GM18868 (cell line): ENCODE results near the gene AQP9.
"Not testable (repeated sequence)": the region's sequence is repeated elsewhere in the genome, so short reads cannot be mapped to it uniquely, and the experiment has no call there.

ENCODE experiments used
- ATAC-seq: cut with Tn5 transposase; IDR thresholded peaks from one replicate; pipeline ENCODE4 v1.9.1; 2021; ENCODE audit warnings: mild to moderate bottlenecking, moderate library complexity; ENCODE audit not compliant: unreplicated experiment

Gene AQP9

DNA sequence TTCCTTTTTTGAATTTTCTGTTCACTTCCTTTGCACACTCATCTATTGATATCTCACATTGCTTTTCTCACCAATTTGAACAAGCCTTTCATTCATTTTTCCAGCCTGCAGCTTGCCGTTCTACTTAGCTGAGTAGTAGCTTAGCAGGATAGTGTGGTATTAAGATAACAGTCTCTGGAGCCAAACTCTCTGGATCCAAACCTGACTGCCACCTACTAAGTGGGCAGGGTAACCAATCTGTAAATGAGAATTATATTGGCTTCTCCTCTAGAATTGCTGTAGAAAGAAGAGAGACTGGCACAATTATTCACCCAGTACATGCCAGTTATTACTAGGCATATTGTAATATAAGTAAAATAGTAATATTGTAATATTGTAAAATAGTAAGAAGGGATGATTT, 40.5 kb downstream of the AQP9 start:
- no peak for ATAC-seq

DNA sequence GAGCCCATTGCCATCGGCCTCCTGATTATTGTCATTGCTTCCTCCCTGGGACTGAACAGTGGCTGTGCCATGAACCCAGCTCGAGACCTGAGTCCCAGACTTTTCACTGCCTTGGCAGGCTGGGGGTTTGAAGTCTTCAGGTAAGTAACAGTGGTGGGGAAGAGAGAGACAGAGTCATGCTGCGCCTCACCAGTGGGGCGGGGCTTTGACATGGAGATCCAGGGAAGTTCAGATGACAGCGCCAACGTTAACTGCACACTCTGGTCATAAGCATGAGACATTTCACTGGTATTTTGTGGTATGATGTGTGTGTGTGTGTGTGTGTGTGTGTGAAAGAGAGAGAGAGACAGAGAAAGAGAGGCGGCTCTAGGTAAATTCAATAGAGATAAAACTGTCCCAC, 41.0 kb downstream of the AQP9 start:
- no peak for ATAC-seq

DNA sequence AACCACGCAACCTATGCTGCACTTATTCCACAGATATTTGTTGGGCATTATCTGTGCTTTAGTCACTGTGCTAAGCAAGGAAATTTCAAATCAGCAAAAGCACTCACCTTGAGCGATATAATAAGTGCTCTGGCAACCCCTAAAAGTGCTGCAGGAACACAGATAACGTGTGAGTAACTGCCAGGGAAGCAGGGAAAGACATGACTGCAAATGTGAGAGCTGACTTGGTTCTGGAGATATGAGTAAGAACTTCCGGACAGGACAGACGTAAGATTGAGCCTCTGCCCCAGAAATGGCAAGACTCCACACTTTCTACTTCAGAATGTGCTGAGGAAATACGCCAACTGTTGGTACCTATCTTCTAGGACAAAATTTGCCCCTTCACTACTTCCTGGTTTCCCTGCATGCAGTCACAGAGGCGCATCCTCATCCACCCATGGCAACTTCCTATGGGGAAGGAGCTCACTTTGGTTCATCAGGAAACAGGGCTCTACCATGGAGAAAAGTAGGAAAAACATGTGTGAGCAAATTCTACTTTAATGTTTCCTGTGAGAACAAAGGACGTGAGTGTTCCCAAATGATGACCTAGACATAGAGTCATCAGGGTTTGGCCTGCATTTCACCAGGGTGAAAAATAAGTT, 41.7 kb downstream of the AQP9 start:
- ATAC-seq, result no peak

DNA sequence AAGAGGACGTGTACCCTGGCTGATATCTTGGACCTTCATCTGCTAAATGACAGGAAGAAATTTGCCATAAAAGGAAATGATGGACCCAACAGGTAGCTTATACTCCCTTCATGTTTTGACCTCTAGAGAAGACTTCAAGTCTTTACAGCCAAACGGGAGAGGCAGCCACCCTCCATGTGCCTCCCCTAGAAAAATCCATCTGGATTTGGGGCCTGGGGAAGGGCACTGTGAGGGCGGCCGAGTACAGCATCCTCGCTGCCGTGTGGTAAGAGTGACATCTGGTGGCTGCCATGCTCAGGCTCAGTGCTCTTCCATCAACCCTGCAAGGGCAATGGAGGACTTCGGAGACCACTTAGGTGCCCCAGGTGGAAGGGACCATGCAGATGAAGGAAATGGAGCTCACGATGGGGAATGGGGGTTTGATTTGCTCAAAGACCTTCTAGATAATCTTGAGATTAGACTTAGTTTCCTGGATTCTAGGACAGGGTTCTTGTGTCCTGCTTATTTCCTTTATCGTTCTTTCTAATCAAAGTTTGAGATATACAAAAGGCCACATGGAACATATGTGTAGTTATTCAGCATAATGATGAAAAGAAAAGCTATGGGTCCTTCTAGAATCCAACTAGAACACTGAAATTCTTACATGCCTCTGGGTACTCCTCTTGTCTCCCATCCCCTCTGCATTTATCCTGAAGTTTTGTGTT, 44.4 kb downstream of the AQP9 start:
- ATAC-seq, result no peak

DNA sequence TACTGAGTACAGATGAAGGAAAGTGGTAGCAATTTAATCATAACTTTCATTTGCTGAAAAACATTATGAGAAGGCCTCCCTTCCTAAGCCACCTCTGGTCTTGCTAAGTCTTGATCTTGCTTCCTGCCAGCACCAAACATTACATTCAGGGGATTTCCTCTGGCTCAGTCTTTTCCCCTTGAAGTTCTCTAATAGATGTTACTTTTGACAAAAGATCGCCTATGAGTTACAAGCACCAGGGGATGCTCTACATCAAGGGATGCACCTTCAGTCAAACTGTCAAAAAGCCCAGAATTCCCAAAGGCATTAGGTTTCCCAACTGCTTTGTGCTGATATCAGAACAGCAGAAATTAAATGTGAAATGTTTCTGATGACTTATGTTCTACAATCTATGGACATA, 47.3 kb downstream of the AQP9 start:
- ATAC-seq, result no peak

DNA sequence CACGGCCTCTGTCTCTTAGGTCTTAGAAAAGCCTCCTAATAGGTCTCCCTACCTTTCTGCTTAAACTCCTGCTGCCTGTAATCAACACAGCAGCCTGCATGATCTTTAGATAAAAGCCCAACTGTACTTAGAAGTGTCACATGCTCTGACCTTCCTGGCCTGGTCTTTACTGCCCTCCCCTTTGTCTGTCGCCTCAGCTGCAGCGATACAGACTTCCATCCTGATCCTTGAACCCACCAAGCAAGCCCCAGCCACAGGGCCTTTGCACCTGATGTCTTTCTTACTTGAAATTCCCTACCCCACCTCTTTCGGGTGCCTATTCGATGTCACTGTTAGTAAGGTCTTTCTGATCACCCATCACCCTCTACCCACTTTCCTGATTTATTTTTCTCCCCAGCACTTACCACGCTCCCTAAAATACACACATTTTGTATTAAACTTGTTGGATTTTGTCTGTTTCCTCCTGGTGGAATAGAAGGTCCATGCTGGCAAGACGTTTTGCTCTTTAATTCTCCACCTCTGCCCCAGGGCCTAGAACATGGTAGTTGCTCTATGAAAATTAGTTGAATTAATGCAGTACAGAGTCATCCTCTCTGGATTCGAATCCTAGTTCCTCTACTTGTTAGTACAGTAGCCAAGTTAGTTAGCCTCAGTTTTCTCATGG, 51.1 kb downstream of the AQP9 start:
- ATAC-seq, result no peak

DNA sequence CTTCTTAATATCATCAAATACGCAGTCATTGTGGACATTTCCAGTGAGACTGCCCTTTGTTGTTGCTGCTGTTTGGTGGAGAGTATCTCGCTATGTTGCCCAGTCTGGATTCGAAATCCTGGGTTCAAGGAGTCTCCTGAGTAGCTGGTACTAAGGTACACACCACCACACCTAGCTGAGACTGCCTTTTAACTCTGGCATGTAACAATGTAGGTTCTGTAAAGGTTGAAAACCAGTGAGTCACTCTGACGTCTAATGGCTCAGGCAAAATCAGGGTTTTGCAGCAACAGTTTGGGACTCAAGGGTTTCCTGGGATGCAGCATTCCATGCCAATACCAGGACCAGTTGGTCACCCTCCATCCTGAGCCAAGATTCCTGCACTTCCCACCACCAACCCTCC, 52.2 kb downstream of the AQP9 start:
- no peak for ATAC-seq

DNA sequence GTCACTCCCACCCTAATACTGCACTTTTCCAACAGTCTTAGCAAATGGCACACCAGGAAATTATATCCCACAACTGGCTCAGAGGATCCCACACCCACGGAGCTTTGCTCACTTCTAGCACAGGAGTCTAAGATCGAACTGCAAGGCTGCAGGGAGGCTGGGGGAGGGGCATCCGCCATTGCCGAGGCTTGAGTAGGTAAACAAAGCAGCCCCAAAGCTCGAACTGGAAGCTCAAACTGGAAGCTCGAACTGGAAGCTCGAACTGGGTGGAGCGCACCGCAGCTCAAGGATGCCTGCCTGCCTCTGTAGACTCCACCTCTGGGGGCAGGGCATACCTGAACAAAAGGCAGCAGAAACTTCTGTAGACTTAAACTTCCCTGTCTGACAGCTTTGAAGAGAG, 55.5 kb downstream of the AQP9 start:
- ATAC-seq, result not testable (repeated sequence)

DNA sequence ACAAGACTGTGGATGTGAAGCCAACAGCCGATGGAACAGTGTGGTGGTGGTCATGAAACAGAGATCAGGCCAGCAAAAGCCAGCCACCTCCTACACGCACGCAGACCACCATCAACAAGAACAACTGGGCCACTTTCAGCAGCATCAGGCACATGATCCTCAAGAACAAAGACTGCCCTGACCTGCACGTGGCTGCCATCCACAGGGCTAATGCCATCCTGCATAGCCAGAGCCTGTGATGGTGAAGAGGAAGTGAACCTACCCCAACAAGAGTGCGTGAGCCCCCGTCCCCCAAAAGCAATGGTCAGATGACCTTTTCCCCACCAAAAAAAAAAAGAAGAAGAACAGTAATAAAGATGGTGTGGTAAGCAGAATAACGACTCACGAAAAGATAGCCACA, 62.6 kb downstream of the AQP9 start:
- no peak for ATAC-seq

DNA sequence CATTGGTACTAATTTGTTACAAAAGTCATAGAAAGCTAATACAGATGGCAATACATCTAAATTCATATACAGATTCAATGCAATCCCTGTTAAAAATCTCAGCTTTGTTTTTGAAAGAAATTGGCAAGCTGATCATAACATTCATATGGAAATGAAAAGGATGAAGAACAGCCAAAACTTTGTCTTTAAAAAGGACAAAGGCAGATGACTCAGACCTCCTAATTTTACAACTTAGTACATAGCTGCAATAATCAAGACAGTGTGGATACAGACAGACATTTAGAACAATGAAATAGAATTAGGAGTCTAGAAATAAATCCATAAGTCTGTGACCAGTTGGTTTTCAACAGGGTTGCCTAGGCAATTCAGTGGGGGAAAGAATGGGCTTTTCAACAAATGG, 63.3 kb downstream of the AQP9 start:
- ATAC-seq, result no peak

DNA sequence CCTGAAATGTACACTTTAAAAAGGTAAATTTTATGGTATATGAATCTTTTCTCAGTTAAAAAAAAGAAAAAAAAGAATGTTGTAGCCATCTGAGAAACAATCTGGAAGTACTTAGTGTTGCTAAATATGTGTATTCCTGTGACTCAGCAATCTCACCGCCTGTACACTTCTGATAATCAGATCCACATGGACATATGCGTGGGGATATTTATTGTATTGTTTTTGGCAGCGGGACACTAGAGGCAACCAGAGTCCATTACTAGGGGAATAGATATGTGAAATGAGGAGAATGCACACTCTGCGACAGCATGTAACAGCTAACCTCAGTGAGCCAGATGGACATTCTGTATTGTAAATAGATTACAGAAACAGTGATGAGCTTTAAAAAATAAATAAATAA, 65.4 kb downstream of the AQP9 start:
- no peak for ATAC-seq

DNA sequence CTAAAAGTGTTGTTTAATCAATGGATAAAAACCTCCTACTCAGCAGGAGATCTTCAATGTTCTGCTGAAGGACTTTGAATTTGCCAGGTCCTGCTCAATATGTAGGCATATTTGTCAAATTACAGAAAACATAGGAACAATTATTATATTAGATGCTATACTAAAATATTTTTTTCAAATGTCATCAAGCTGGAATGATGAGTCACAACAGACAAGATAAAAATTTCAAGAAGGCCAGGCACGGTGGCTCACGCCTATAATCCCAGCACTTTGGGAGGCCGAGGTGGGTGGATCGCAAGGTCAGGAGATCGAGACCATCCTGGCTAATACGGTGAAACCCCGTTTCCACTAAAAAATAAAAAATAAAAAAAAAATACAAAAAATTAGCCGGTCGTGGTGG, 68.0 kb downstream of the AQP9 start:
- ATAC-seq, result no peak

DNA sequence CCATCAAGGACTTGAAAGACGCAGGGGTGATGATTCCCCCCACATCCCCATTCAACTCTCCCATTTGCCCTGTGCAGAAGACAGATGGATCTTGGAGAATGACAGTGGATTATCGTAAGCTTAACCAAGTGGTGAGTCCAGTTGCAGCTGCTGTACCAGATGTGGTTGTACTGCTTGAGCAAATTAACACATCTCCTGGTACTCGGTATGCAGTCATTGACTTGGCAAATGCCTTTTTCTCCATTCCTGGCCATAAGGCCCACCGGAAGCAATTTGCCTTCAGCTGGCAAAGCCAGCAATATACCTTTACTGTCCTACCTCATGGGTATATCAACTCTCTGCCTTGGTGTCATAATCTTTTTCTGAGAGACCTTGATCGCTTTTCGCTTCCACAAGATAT, 70.0 kb downstream of the AQP9 start:
- ATAC-seq, result not testable (repeated sequence)

DNA sequence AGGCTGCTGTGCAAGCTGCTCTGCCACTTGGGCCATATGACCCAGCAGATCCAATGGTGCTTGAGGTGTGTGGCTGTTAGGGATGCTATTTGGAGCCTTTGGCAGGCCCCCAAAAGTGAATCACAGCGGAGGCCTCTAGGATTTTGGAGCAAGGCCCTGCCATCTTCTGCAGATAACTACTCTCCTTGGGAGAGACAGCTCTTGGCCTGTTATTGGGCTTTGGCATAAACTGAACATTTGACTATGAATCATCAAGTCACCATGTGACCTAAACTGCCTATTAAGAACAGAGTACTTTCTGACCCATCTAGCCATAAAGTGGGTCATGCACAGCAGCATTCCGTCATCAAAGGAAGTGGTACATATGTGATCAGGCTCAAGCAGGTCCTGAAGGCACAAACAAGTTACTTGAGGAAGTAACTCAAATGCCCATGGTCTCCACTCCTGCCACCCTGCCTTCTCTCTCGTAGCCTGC, 70.9 kb downstream of the AQP9 start:
- not testable (repeated sequence) for ATAC-seq

DNA sequence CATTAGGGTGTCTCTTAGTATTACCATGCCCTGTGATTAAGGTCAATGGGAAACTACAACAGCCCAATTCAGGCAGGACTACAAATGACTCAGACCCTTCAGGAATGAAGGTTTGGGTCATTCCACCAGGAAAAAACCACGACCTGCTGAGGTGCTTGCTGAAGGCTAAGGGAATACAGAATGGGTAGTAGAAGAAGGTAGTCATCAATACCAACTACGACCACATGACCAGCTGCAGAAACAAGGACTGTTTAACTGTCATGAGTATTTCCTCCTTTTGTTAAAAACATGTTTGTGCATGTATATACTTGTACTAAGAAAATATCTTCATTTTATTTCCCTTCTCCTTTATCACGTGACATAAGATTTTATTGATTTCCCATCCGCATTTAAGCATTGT, 71.8 kb downstream of the AQP9 start:
- ATAC-seq, result not testable (repeated sequence)

DNA sequence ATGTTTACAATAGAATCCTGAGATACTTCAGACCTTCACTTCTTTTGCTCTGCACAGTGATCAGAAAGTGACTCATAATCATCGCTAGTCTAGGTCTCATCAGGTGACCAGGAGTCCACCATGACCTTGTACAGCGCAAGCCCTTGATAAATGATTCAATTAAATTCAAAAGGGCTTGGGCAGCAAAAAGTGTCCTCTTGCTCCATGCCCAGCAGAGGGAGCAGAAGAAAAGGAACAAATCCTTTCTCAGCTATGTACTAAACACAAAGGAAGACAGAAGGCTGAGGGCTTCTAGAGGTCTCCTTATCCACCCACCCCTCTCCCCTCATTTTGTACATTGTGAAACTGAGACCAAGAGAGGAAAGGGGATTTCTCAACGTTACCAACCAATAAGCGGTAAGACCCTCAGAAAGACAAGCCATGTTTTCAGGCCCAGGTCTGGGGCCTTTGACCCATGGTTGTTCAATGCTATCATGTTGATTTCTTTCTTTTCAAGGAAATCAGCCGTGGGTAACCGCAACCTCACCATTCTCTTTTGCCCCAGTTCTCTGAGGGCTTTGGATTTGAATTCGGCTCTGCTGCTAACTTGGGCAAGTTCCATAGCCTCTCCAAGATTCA, 74.8 kb downstream of the AQP9 start:
- no peak for ATAC-seq

DNA sequence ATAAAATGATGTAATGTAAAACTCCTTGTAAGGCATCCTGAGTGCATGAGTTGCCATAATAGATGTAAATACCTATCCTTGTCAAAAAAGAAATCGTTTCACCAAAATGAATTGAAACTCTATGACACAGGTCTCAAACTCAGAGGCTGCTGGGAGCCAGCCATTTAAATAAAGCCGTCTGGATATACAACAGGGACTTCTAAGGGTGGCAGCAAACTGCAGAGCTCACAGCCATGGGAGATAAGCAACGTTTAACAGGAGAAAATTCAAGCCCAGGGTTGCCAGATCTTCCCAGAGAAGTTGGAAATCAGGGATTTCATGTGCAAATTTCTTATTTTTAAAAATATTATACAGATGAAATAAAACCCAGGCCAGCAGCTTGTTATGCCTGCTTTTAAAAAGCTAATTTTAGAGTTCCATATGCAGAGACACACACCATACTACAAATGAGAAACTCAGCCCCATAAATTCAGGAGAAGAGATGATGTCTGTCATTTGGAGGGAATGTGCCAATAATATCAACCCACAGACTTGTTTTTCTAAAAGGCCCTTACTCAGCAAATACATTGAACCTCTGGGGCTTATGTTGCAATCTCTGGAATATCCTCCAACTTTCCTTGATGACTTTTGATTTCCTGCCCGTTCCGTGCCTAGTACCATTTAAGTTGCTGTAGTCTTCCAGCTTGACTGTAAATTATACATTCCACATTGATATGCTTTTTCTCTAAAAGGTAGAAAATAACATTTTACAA, 75.6 kb downstream of the AQP9 start:
- no peak for ATAC-seq

DNA sequence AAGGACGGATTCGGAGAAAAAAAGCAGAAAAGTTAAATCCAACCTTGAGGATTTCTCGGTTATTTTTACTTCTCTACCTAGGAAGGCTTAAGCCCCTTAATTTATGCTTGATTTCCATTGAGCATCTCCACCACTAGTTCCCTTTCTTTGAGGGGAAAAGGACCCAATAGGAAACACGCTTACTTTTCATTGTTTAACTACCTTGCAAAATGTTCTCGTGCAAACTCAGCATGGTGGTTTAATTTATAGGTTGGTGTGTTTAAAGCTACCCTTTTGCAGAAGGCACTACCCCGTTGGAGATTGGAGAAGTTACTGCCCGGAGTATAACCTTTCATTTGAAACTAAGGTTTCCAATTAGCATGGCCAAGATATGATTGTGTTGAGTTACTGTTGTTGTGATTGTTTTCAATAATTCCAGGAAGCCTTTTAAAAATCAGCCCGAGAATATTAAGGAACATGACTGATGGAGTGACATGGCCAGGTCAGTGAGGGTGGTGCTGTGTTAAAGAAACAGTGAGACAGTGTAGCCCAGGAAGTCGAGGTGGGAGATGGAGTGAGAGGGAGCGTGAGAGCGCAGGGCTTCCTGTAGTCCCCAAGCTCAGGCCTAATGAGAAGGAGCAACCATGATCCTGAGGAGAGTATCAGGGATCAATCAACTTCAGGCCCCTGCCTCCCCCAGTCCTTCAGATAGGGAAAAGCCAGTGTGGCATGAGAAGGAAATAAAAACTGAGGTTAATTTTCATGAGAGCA, 76.6 kb downstream of the AQP9 start:
- ATAC-seq, result no peak

DNA sequence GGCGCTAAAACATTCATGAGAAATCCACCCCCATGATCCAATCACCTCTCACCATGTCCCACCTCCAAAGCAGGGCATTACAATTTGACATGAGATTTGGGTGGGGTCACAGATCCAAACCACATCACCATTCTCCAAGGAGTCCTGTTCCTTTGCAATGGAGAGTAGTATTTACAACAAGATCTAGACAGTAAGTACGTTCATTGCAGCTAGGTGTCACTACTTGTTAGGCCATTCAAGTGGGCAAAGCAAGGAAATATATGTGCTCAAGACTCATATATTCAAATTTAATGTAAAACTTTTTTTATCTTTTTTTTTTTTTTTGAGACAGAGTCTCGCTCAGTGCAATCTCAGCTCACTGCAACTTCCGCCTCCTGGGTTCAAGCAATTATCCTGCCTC, 79.3 kb downstream of the AQP9 start:
- no peak for ATAC-seq

DNA sequence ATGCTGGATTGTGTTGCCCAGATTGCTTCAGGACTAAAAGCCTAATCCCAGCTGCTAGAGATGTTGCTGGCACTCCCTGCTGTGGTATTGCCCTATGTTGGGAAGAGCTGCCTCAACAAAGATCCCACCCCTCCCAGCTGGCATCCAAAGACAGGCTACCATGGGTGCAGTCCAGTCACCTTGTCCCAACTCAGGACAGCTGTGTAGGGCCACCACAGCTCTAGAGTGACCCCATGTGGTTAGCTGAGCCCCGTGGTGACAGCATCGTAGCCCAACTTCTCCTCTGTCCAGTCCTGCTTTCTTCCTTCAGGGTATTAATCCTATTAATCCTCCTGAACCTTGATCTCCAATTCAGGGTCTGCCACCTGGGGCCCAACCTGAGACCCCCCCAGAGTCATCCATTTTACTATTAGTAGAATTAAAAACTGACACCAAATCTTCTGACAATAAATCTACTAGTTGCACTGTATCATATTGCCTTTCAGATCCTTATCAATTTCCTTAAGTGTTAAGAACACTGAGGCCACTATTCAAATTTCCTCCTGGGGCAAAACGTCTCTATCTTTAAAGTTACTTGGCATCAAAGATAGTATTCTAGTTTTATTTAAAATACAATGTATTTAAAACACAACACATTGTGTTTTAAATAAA, 83.5 kb downstream of the AQP9 start:
- no peak for ATAC-seq
